GM21619 (cell line): ENCODE measurements around the gene C19orf67.

ENCODE experiments used
- ATAC-seq: cut with Tn5 transposase; IDR thresholded peaks from one replicate; pipeline ENCODE4 v1.9.1; 2021; ENCODE audit not compliant: unreplicated experiment

The C19orf67 gene

GRCh38 chr19:14031719-14032480, 53.7 kb downstream of the C19orf67 start, which contains the start of gene IL27RA:
Gene IL27RA, plus strand, starts transcription at chr19:14031762. Its CDS starts 111 bp downstream, at chr19:14031873.
- ATAC-seq: no peak
